Neuronal stem cell (in vitro differentiated cells): Measurements from ENCODE around the gene MFF.

Experiments
- DNase-seq: peaks from one replicate; pipeline ENCODE4 v3.0.0-alpha.2; 2013; ENCODE audit warnings: low spot score
- H2AFZ ChIP-seq: one replicate; pipeline ENCODE4 v1.6.1; 2013; ENCODE audit warnings: mild to moderate bottlenecking, low read length, inconsistent platforms
- H2AK5ac ChIP-seq: 2 replicates; pipeline ENCODE4 v1.6.1; 2013; ENCODE audit warnings: low read depth, mild to moderate bottlenecking, inconsistent platforms, low read length, moderate library complexity, mixed read lengths
- H2BK120ac ChIP-seq: 2 replicates; pipeline ENCODE4 v1.6.1; 2013; ENCODE audit warnings: low read depth, mild to moderate bottlenecking, inconsistent platforms, low read length, moderate library complexity, mixed read lengths
- H2BK12ac ChIP-seq: one replicate; pipeline ENCODE4 v1.6.1; 2013; ENCODE audit warnings: low read length, inconsistent platforms
- H2BK15ac ChIP-seq: 2 replicates; pipeline ENCODE4 v1.6.1; 2013; ENCODE audit warnings: mild to moderate bottlenecking, low read length, inconsistent platforms, mixed read lengths
- H2BK5ac ChIP-seq: one replicate; pipeline ENCODE4 v1.6.1; 2013; ENCODE audit warnings: inconsistent platforms, mild to moderate bottlenecking, low read length, moderate library complexity
- H3K14ac ChIP-seq: one replicate; pipeline ENCODE4 v1.6.1; 2013; ENCODE audit warnings: low read length, inconsistent platforms
- H3K18ac ChIP-seq: 2 replicates; pipeline ENCODE4 v1.6.1; 2013; ENCODE audit warnings: low read length, inconsistent platforms
- H3K23ac ChIP-seq: 2 replicates; pipeline ENCODE4 v1.6.1; 2013; ENCODE audit warnings: low read depth, mild to moderate bottlenecking, mixed read lengths, low read length, inconsistent platforms; ENCODE audit not compliant: poor library complexity
- H3K27ac ChIP-seq: replicated peaks from 3 replicates; pipeline ENCODE4 v1.5.1; 2013; ENCODE audit warnings: low read length, inconsistent platforms
- H3K27me3 ChIP-seq, 3 experiments: 2 replicates each; pipeline ENCODE4 v1.6.1; 2013; ENCODE audit warnings: low read length in 3 of 3, mild to moderate bottlenecking in 2 of 3, inconsistent platforms in 1 of 3, low read depth in 1 of 3, mixed read lengths in 1 of 3, moderate library complexity in 1 of 3; ENCODE audit not compliant: control insufficient read depth in 3 of 3, insufficient read depth in 3 of 3
- H3K36me3 ChIP-seq, 2 donors: replicated peaks in 1 of 2; 2 replicates each; pipeline ENCODE4 v1.6.1; 2013; ENCODE audit warnings: low read length in 2 of 2; ENCODE audit not compliant: control insufficient read depth in 2 of 2, insufficient read depth in 2 of 2
- H3K4ac ChIP-seq: 2 replicates; pipeline ENCODE4 v1.6.1; 2013; ENCODE audit warnings: inconsistent platforms, mild to moderate bottlenecking, low read length, moderate library complexity
- H3K4me1 ChIP-seq, 2 donors: 1 replicate in 1 of 2; 2 replicates in 1 of 2; pipeline ENCODE4 v1.6.1; 2013; ENCODE audit warnings: low read length in 2 of 2, low read depth in 1 of 2; ENCODE audit not compliant: control insufficient read depth in 2 of 2, insufficient read depth in 1 of 2
- H3K4me2 ChIP-seq: one replicate; pipeline ENCODE4 v1.6.1; 2013; ENCODE audit warnings: mild to moderate bottlenecking, low read length, inconsistent platforms; ENCODE audit not compliant: insufficient read depth, poor library complexity, severe bottlenecking
- H3K4me3 ChIP-seq, 2 donors: 2 replicates each; pipeline ENCODE4 v1.5.1; 2013; ENCODE audit warnings: low read length in 2 of 2, mild to moderate bottlenecking in 2 of 2, inconsistent platforms in 1 of 2, moderate library complexity in 1 of 2
- H3K79me1 ChIP-seq: one replicate; pipeline ENCODE4 v1.6.1; 2013; ENCODE audit warnings: low read depth, mild to moderate bottlenecking, inconsistent platforms, low read length, moderate library complexity
- H3K9ac ChIP-seq: one replicate; pipeline ENCODE4 v1.6.1; 2013; ENCODE audit warnings: mild to moderate bottlenecking, low read depth, low read length, inconsistent platforms; ENCODE audit not compliant: poor library complexity
- H3K9me3 ChIP-seq, 2 donors: replicated peaks in 1 of 2; 2 replicates each; pipeline versions ENCODE3 to v1.6.1; 2013; ENCODE audit warnings: low read length in 2 of 2, mild to moderate bottlenecking in 2 of 2, inconsistent platforms in 1 of 2, low read depth in 1 of 2, mixed read lengths in 1 of 2, moderate library complexity in 1 of 2; ENCODE audit not compliant: control insufficient read depth in 2 of 2, insufficient read depth in 1 of 2
- H4K8ac ChIP-seq: one replicate; pipeline ENCODE4 v1.6.1; 2013; ENCODE audit warnings: low read depth, mild to moderate bottlenecking, inconsistent platforms, low read length, moderate library complexity
- H4K91ac ChIP-seq: one replicate; pipeline ENCODE4 v1.6.1; 2013; ENCODE audit warnings: low read length, low read depth, mild to moderate bottlenecking, inconsistent platforms; ENCODE audit not compliant: poor library complexity
- WGBS, 2 donors: extraction: QIAGEN DNeasy Blood & Tissue Kit; methylation state at CpG; one replicate each; pipeline ENCODE4 v1.1.7; 2013; ENCODE audit warnings: missing lambda C conversion rate in 2 of 2, mixed read lengths in 1 of 2; ENCODE audit not compliant: insufficient read length in 2 of 2, insufficient replicate concordance in 1 of 2; ENCODE audit errors: extremely low coverage in 2 of 2; 5-methylcytosine and 5-hydroxymethylcytosine counted together

Gene MFF

GRCh38 chr2:227348324-227348723 lies 23.3 kb downstream of the MFF start:
- no peak overlapping the region for H3K9ac ChIP-seq
- no peak overlapping the region for H3K4me3 ChIP-seq
- no peak overlapping the region for H2BK12ac ChIP-seq
- no peaks in the 10 kb centered on the region for H3K9me3 ChIP-seq
- no peak overlapping the region for H3K23ac ChIP-seq
- H4K91ac ChIP-seq: no peak overlapping the region
- H3K18ac ChIP-seq: no peak overlapping the region
- H3K4ac ChIP-seq: no peak overlapping the region
- H2AFZ ChIP-seq: no peak overlapping the region
- no peak overlapping the region for H3K4me2 ChIP-seq
- no peaks in the 10 kb centered on the region for H3K27me3 ChIP-seq
- no peak overlapping the region for H4K8ac ChIP-seq
- H2AK5ac ChIP-seq: no peak overlapping the region
- H2BK15ac ChIP-seq: no peak overlapping the region
- H3K36me3 ChIP-seq: peaks cover 2 to 90% of the 10 kb centered on the region in 2 donors
- H2BK120ac ChIP-seq: no peak overlapping the region
- no peaks in the 10 kb centered on the region for H3K4me1 ChIP-seq
- no peak overlapping the region for H2BK5ac ChIP-seq
- no peaks in the 10 kb centered on the region for H3K79me1 ChIP-seq
- no peak for DNase-seq
- no CpG with 5 or more reads among the region's 2 CpGs for WGBS, 2 donors
- no peak overlapping the region for H3K14ac ChIP-seq
- no peak overlapping the region for H3K27ac ChIP-seq

- no peak overlapping the region for H3K23ac ChIP-seq
- H3K9me3 ChIP-seq: no peaks in the 10 kb centered on the region
- no peak for DNase-seq
- H3K18ac ChIP-seq: no peak overlapping the region
- no peaks in the 10 kb centered on the region for H3K79me1 ChIP-seq
- no peak overlapping the region for H2AFZ ChIP-seq
- no peak overlapping the region for H2BK12ac ChIP-seq
- no peak overlapping the region for H3K4me2 ChIP-seq
- H2BK120ac ChIP-seq: no peak overlapping the region
- no peak overlapping the region for H3K27ac ChIP-seq
- H2BK15ac ChIP-seq: no peak overlapping the region
- no peaks in the 10 kb centered on the region for H3K4me1 ChIP-seq
- no peak overlapping the region for H2AK5ac ChIP-seq
- no peak overlapping the region for H4K91ac ChIP-seq
- no peak overlapping the region for H3K14ac ChIP-seq
- no peak overlapping the region for H3K4ac ChIP-seq
- H3K27me3 ChIP-seq: no peaks in the 10 kb centered on the region
- H3K4me3 ChIP-seq: no peak overlapping the region
- no peak overlapping the region for H4K8ac ChIP-seq
- peaks cover 2 to 80% of the 10 kb centered on the region in 2 donors for H3K36me3 ChIP-seq
- H3K9ac ChIP-seq: no peak overlapping the region
- no peak overlapping the region for H2BK5ac ChIP-seq
- WGBS, 2 donors: no CpG with 5 or more reads among the region's 7 CpGs
These were observed 25.1 kb downstream of the MFF start for GRCh38 chr2:227349989-227350612.

- Histone ChIP-seq H2BK12ac (no peak overlapping the region), H3K18ac (no peak overlapping the region), H3K9ac (no peak overlapping the region), H2AK5ac (no peak overlapping the region), H3K27me3 (no peaks in the 10 kb centered on the region), H3K36me3 (peaks cover 7 to 81% of the 10 kb centered on the region in 2 donors), H3K4ac (no peak overlapping the region), H2BK15ac (no peak overlapping the region), H3K27ac (no peak overlapping the region), H2AFZ (no peak overlapping the region), H3K9me3 (no peaks in the 10 kb centered on the region), H2BK5ac (no peak overlapping the region), H3K4me2 (no peak overlapping the region), H3K4me3 (no peak overlapping the region), H4K8ac (no peak overlapping the region), H3K79me1 (no peaks in the 10 kb centered on the region), H3K4me1 (no peaks in the 10 kb centered on the region), H2BK120ac (no peak overlapping the region), H4K91ac (no peak overlapping the region), H3K14ac (no peak overlapping the region), H3K23ac (no peak overlapping the region)
- no CpG with 5 or more reads among the region's 4 CpGs for WGBS, 2 donors
- DNase-seq: no peak
These were observed 26.6 kb downstream of the MFF start for GRCh38 chr2:227351639-227352038.

- no peak overlapping the region for H3K4me2 ChIP-seq
- no peak overlapping the region for H2BK120ac ChIP-seq
- no peaks in the 10 kb centered on the region for H3K9me3 ChIP-seq
- no CpG with 5 or more reads among the region's 5 CpGs for WGBS, 2 donors
- no peak overlapping the region for H4K8ac ChIP-seq
- no peak overlapping the region for H3K23ac ChIP-seq
- H3K27me3 ChIP-seq: no peaks in the 10 kb centered on the region
- no peak overlapping the region for H4K91ac ChIP-seq
- H2AK5ac ChIP-seq: no peak overlapping the region
- H2BK15ac ChIP-seq: no peak overlapping the region
- no peak overlapping the region for H2BK5ac ChIP-seq
- no peak overlapping the region for H2BK12ac ChIP-seq
- no peaks in the 10 kb centered on the region for H3K79me1 ChIP-seq
- no peak overlapping the region for H3K4ac ChIP-seq
- H3K36me3 ChIP-seq: peaks cover 7 to 63% of the 10 kb centered on the region in 2 donors
- H3K4me3 ChIP-seq: no peak overlapping the region
- H2AFZ ChIP-seq: no peak overlapping the region
- H3K14ac ChIP-seq: no peak overlapping the region
- no peak for DNase-seq
- no peak overlapping the region for H3K9ac ChIP-seq
- H3K18ac ChIP-seq: no peak overlapping the region
- H3K27ac ChIP-seq: no peak overlapping the region
- no peaks in the 10 kb centered on the region for H3K4me1 ChIP-seq
These were observed 35.3 kb downstream of the MFF start for GRCh38 chr2:227360351-227360750.
